Muscle of arm (tissue), 12 donors: ENCODE data around the gene SH2B2. TPM values are rescaled to one million over a fixed set of nuclear protein-coding genes. Genes with fewer than 3 reads are reported as not detected.

ENCODE experiments used
- DNase-seq: peaks from one replicate; pipeline ENCODE4 v3.0.0-alpha.2; 2013
- polyA plus RNA-seq, 12 donors: library from polyadenylated mRNA; unstranded; fragments of 120-200 nt; gene quantifications; one replicate each; pipeline ENCODE4 v1.2.1, GENCODE V29; 2013; ENCODE audit not compliant: insufficient read length in 12 of 12

The SH2B2 gene
- polyA plus RNA-seq, 12 donors, result 7.1 to 22.3 (median 11.8) TPM; not detected in 1

- no peak for DNase-seq
These were observed 22.2 kb upstream of the SH2B2 start for GRCh38 chr7:102264367-102264891.

GRCh38 chr7:102266541-102266940, 20.1 kb upstream of the SH2B2 start:
- DNase-seq, result no peak

GRCh38 chr7:102268635-102269034, 18.0 kb upstream of the SH2B2 start:
- DNase-seq, result no peak

GRCh38 chr7:102270178-102270887, 16.3 kb upstream of the SH2B2 start:
- no peak for DNase-seq

- DNase-seq, result no peak
These were observed 15.4 kb upstream of the SH2B2 start for GRCh38 chr7:102271158-102271798.

GRCh38 chr7:102272075-102272916, 14.4 kb upstream of the SH2B2 start:
- DNase-seq, result peak; percentile 64

- no peak for DNase-seq
These were observed 13.5 kb upstream of the SH2B2 start for GRCh38 chr7:102272917-102273748.

- DNase-seq, result no peak
These were observed 12.6 kb upstream of the SH2B2 start for GRCh38 chr7:102273749-102274712.

- DNase-seq, result no peak
These were observed 11.5 kb upstream of the SH2B2 start for GRCh38 chr7:102275123-102275703.

GRCh38 chr7:102277901-102278300, 8.8 kb upstream of the SH2B2 start:
- DNase-seq, result no peak

- peak; percentile 65 for DNase-seq
These were observed 6.9 kb upstream of the SH2B2 start for GRCh38 chr7:102279537-102280400.

GRCh38 chr7:102280521-102280920, 6.1 kb upstream of the SH2B2 start:
- no peak for DNase-seq

GRCh38 chr7:102281785-102282184, 4.9 kb upstream of the SH2B2 start:
- DNase-seq, result no peak

GRCh38 chr7:102282465-102283362, 4.0 kb upstream of the SH2B2 start:
- no peak for DNase-seq

GRCh38 chr7:102283477-102284189, 3.0 kb upstream of the SH2B2 start:
- no peak for DNase-seq

- no peak for DNase-seq
These were observed 2.3 kb upstream of the SH2B2 start for GRCh38 chr7:102284399-102284798.
